ENCODE measurements around the gene IDH3B.
"Not testable (repeated sequence)": the region's sequence is repeated elsewhere in the genome, so short reads cannot be mapped to it uniquely, and the experiment has no call there.

IDH3B gene

GRCh38 chr20:2695206-2695983 lies 31.4 kb upstream of the IDH3B start:
- DNase-seq (ENCODE audit: low spot score): no peak
- no peak for FAIRE-seq

GRCh38 chr20:2694519-2694918 lies 30.5 kb upstream of the IDH3B start:
- DNase-seq (ENCODE audit: low spot score): no peak
- no peak for FAIRE-seq

GRCh38 chr20:2694008-2694471 lies 30.0 kb upstream of the IDH3B start:
- DNase-seq (ENCODE audit: low spot score): peak; percentile 64

GRCh38 chr20:2693286-2694007 lies 29.4 kb upstream of the IDH3B start:
- FAIRE-seq: no peak
- peak; percentile 67 for DNase-seq (ENCODE audit: low spot score)

More at GRCh38 chr20:2694008-2694471, 30.0 kb upstream of the IDH3B start:
- no peak for FAIRE-seq

GRCh38 chr20:2692886-2693285 lies 28.9 kb upstream of the IDH3B start:
- DNase-seq (ENCODE audit: low spot score) (no peak), FAIRE-seq (no peak)

GRCh38 chr20:2692036-2692885 lies 28.2 kb upstream of the IDH3B start, which contains the start of gene EBF4:
Gene EBF4, plus strand, starts transcription at chr20:2692780. Its CDS starts 866 bp downstream, at chr20:2693646.
- DNase-seq (ENCODE audit: low spot score) (peak; percentile 88), FAIRE-seq (no peak)

GRCh38 chr20:2691663-2692035 lies 27.6 kb upstream of the IDH3B start:
- DNase-seq (ENCODE audit: low spot score) (no peak), FAIRE-seq (no peak)

GRCh38 chr20:2691127-2691526 lies 27.1 kb upstream of the IDH3B start:
- FAIRE-seq: no peak
- DNase-seq (ENCODE audit: low spot score): no peak

GRCh38 chr20:2690718-2691117 lies 26.7 kb upstream of the IDH3B start:
- FAIRE-seq: no peak

GRCh38 chr20:2690213-2690612 lies 26.2 kb upstream of the IDH3B start:
- no peak for FAIRE-seq
- DNase-seq (ENCODE audit: low spot score): no peak

More at GRCh38 chr20:2690718-2691117, 26.7 kb upstream of the IDH3B start:
- DNase-seq (ENCODE audit: low spot score): no peak

- DNase-seq (ENCODE audit: low spot score) (no peak), FAIRE-seq (no peak)
These were observed 24.1 kb upstream of the IDH3B start for GRCh38 chr20:2688041-2688591.

- FAIRE-seq (no peak), DNase-seq (ENCODE audit: low spot score) (no peak)
These were observed 23.5 kb upstream of the IDH3B start for GRCh38 chr20:2687514-2687913.

- not testable (repeated sequence) for FAIRE-seq; DNase-seq (ENCODE audit: low spot score)
These were observed 20.8 kb upstream of the IDH3B start for GRCh38 chr20:2684817-2685216.

GRCh38 chr20:2682040-2682439 lies 18.0 kb upstream of the IDH3B start:
- FAIRE-seq; DNase-seq (ENCODE audit: low spot score): not testable (repeated sequence)

GRCh38 chr20:2680046-2680445 lies 16.0 kb upstream of the IDH3B start:
- FAIRE-seq (no peak), DNase-seq (ENCODE audit: low spot score) (no peak)

GRCh38 chr20:2673453-2673852 lies 9.4 kb upstream of the IDH3B start:
- FAIRE-seq: no peak
- no peak for DNase-seq (ENCODE audit: low spot score)

- DNase-seq (ENCODE audit: low spot score) (no peak), FAIRE-seq (no peak)
These were observed 8.4 kb upstream of the IDH3B start for GRCh38 chr20:2672446-2672845.

GRCh38 chr20:2671977-2672376 lies 8.0 kb upstream of the IDH3B start:
- no peak for DNase-seq (ENCODE audit: low spot score)
- FAIRE-seq: no peak

- no peak for FAIRE-seq
These were observed 591 bp downstream of the IDH3B start for GRCh38 chr20:2663364-2663886.

GRCh38 chr20:2659547-2659946 lies 4.5 kb downstream of the IDH3B start:
- FAIRE-seq (no peak), DNase-seq (ENCODE audit: low spot score) (no peak)

More at GRCh38 chr20:2663364-2663886, 591 bp downstream of the IDH3B start:
- DNase-seq (ENCODE audit: low spot score): no peak

Data from urothelium cell line (cell line).